Germinal center (tissue), 1 donor: ENCODE data around the gene CCDC77.

Source experiments
- DNase-seq: peaks from one replicate; pipeline ENCODE4 v3.0.0; 2012; ENCODE audit warnings: mixed read lengths, low spot score

Gene CCDC77

GRCh38 chr12:452667-453210 lies 51.3 kb downstream of the CCDC77 start:
- DNase-seq: peak; percentile 67

GRCh38 chr12:454833-455232 lies 53.4 kb downstream of the CCDC77 start:
- no peak for DNase-seq

GRCh38 chr12:455821-456220 lies 54.4 kb downstream of the CCDC77 start:
- no peak for DNase-seq

GRCh38 chr12:457676-458075 lies 56.2 kb downstream of the CCDC77 start:
- no peak for DNase-seq

GRCh38 chr12:459050-459429 lies 57.6 kb downstream of the CCDC77 start:
- no peak for DNase-seq

- DNase-seq: peak; percentile 83
Observed at GRCh38 chr12:459430-460258, 58.2 kb downstream of the CCDC77 start, which contains the start of gene B4GALNT3. Gene B4GALNT3 (plus strand): TSS chr12:459939. CDS start chr12:460377, 438 bp downstream.

GRCh38 chr12:460261-461230 lies 59.1 kb downstream of the CCDC77 start:
- peak; percentile 63 for DNase-seq

- DNase-seq: no peak
Observed at GRCh38 chr12:461425-461824, 60.0 kb downstream of the CCDC77 start.

- no peak for DNase-seq
Observed at GRCh38 chr12:462936-463705, 61.7 kb downstream of the CCDC77 start.

GRCh38 chr12:464484-465267 lies 63.2 kb downstream of the CCDC77 start:
- no peak for DNase-seq

- no peak for DNase-seq
Observed at GRCh38 chr12:466039-466438, 64.6 kb downstream of the CCDC77 start.

- no peak for DNase-seq
Observed at GRCh38 chr12:466762-467161, 65.3 kb downstream of the CCDC77 start.

GRCh38 chr12:467591-467990 lies 66.1 kb downstream of the CCDC77 start:
- DNase-seq: no peak

GRCh38 chr12:468671-469389 lies 67.4 kb downstream of the CCDC77 start:
- no peak for DNase-seq

- DNase-seq: no peak
Observed at GRCh38 chr12:470133-470532, 68.7 kb downstream of the CCDC77 start.

GRCh38 chr12:473198-473597 lies 71.8 kb downstream of the CCDC77 start:
- no peak for DNase-seq

GRCh38 chr12:473863-474577 lies 72.6 kb downstream of the CCDC77 start:
- DNase-seq: no peak

GRCh38 chr12:475286-475685 lies 73.8 kb downstream of the CCDC77 start:
- DNase-seq: no peak

GRCh38 chr12:479161-479560 lies 77.7 kb downstream of the CCDC77 start:
- DNase-seq: no peak
